H1 (cell line): ENCODE data around the gene CENPC.
A peak's percentile ranks its signal among the peaks of the same experiment; 100 is the strongest.

Source experiments
- CREB1 ChIP-seq: IDR thresholded peaks from 2 replicates; pipeline ENCODE4 v1.6.1; 2012; ENCODE audit warnings: inconsistent platforms
- EP300 ChIP-seq, 2 experiments: IDR thresholded peaks; 1 replicate in 1 of 2; 2 replicates in 1 of 2; pipeline ENCODE4 v1.6.1; 2011 to 2012; ENCODE audit warnings: low read depth in 2 of 2, low read length in 2 of 2, mild to moderate bottlenecking in 2 of 2, borderline replicate concordance in 1 of 2, inconsistent platforms in 1 of 2, moderate library complexity in 1 of 2
- POLR2A ChIP-seq, 2 experiments: IDR thresholded peaks; 1 replicate in 1 of 2; 2 replicates in 1 of 2; pipeline ENCODE4 v1.6.1; 2011; ENCODE audit warnings: low read depth in 2 of 2, low read length in 2 of 2, mild to moderate bottlenecking in 2 of 2; ENCODE audit errors: control extremely low read depth in 1 of 2
- RAD21 ChIP-seq, 2 experiments: IDR thresholded peaks in 1 of 2; conservative IDR thresholded peaks in 1 of 2; 2 replicates each; pipeline ENCODE4 v1.6.1; 2011; ENCODE audit warnings: low read depth in 2 of 2, low read length in 2 of 2, improper control_type of control experiment in 1 of 2, inconsistent platforms in 1 of 2, mild to moderate bottlenecking in 1 of 2, moderate library complexity in 1 of 2
- RFX5 ChIP-seq: IDR thresholded peaks from 2 replicates; pipeline ENCODE4 v1.6.1; 2011; ENCODE audit warnings: low read depth, low read length, improper control_type of control experiment, borderline replicate concordance
- SIX5 ChIP-seq: IDR thresholded peaks from 2 replicates; pipeline ENCODE4 v1.6.1; 2011; ENCODE audit warnings: mild to moderate bottlenecking, low read depth, low read length
- SP1 ChIP-seq: IDR thresholded peaks from 2 replicates; pipeline ENCODE4 v1.6.1; 2011; ENCODE audit warnings: low read depth, low read length
- TAF1 ChIP-seq: IDR thresholded peaks from 2 replicates; pipeline ENCODE4 v1.6.1; 2011; ENCODE audit warnings: mild to moderate bottlenecking, low read depth, low read length
- TCF12 ChIP-seq: IDR thresholded peaks from 2 replicates; pipeline ENCODE4 v1.6.1; 2011; ENCODE audit warnings: low read depth, mild to moderate bottlenecking, low read length
- TF ChIP-seq, protein P1 (sequence below), 3 experiments: IDR thresholded peaks; 1 replicate in 2 of 3; 2 replicates in 1 of 3; pipeline versions ENCODE4 v1.5.1 to v1.6.1; 2011; ENCODE audit warnings: low read length in 3 of 3, mild to moderate bottlenecking in 3 of 3, inconsistent platforms in 2 of 3, low read depth in 1 of 3, moderate library complexity in 1 of 3; ENCODE audit not compliant: insufficient read depth in 1 of 3; ENCODE audit errors: control extremely low read depth in 1 of 3

DNA sequence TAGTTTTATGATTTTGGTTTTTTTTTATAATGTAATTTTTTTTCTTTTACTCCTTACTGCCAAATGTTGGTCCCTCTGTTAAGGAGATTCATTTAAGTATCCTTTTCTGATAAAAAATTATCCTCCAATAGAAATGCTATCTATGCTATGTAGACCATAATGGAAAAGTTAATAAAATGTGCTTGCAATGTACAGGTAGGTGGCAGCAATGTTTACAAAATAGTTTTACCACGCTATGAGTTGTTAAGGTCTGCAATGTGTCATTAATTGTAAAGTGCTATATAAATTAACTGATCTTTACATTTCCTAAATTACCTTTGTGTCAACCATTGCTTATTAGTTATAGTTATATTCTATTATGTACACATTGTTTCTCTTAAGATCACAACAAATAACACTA lies 3.8 kb upstream of the CENPC start:
- TF ChIP-seq TAF1 (no peak), CREB1 (no peak), RFX5 (no peak), EP300 (IDR thresholded peaks at IDR 0.05; ENCODE audit: borderline replicate concordance in 1 of 2, low read depth in 2 of 2, low read length in 2 of 2) (no peak), POLR2A (IDR thresholded peaks at IDR 0.05; ENCODE audit: control extremely low read depth in 1 of 2, low read depth in 2 of 2, low read length in 2 of 2) (no peak), TCF12 (no peak), SIX5 (no peak), SP1 (no peak), RAD21 (IDR thresholded peaks at IDR 0.05 in 1 of 2, conservative IDR thresholded peaks at IDR 0.05 in 1 of 2; ENCODE audit: low read depth in 2 of 2, low read length in 2 of 2) (peak; percentile 37 to 39; a peak in 3 of 4 replicates)
- TF ChIP-seq, protein P1, sequence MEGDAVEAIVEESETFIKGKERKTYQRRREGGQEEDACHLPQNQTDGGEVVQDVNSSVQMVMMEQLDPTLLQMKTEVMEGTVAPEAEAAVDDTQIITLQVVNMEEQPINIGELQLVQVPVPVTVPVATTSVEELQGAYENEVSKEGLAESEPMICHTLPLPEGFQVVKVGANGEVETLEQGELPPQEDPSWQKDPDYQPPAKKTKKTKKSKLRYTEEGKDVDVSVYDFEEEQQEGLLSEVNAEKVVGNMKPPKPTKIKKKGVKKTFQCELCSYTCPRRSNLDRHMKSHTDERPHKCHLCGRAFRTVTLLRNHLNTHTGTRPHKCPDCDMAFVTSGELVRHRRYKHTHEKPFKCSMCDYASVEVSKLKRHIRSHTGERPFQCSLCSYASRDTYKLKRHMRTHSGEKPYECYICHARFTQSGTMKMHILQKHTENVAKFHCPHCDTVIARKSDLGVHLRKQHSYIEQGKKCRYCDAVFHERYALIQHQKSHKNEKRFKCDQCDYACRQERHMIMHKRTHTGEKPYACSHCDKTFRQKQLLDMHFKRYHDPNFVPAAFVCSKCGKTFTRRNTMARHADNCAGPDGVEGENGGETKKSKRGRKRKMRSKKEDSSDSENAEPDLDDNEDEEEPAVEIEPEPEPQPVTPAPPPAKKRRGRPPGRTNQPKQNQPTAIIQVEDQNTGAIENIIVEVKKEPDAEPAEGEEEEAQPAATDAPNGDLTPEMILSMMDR (IDR thresholded peaks at IDR 0.05; ENCODE audit: control extremely low read depth in 1 of 3, insufficient read depth in 1 of 3, low read depth in 1 of 3, low read length in 3 of 3), result peak in 1 of 3 experiments; percentile 31; a peak in 2 of 4 replicates
